Lower leg skin (tissue), 4 donors: ENCODE measurements around the gene SSH3. TPM values are rescaled to one million over a fixed set of nuclear protein-coding genes. Genes with fewer than 3 reads are reported as not detected.

ENCODE experiments used
- DNase-seq, 2 donors: peaks; one replicate each; pipeline ENCODE4 v3.0.0-alpha.2; 2019; ENCODE audit warnings: low spot score in 2 of 2
- H3K4me3 ChIP-seq: fragments of 200-600 bp; sonication (generic); 2 replicates; pipeline ENCODE4 v1.5.1; 2017; ENCODE audit warnings: mild to moderate bottlenecking, low read depth; ENCODE audit not compliant: poor library complexity, severe bottlenecking
- POLR2A ChIP-seq, 2 donors: fragments of 450-650 bp; IDR thresholded peaks; one replicate each; pipeline ENCODE4 v1.6.1; 2016 to 2017; ENCODE audit warnings: antibody characterized with exemption in 2 of 2, mild to moderate bottlenecking in 1 of 2, moderate library complexity in 1 of 2
- WGBS, 2 donors: methylation state at CpG; one replicate each; pipeline ENCODE4 v1.1.5; 2018; 5-methylcytosine and 5-hydroxymethylcytosine counted together
- intact Hi-C: fragments of 100-400 bp; cut with DNase I; formaldehyde crosslinking; loops from one replicate; pipeline ENCODE4 v1.15.0; 2023; ENCODE audit warnings: low total_unique reads
- total RNA-seq, 4 donors: library from RNA; depleted of rRNA; stranded (reverse); fragments of >200 nt; gene quantifications; one replicate each; pipeline ENCODE4 v1.1.0, GENCODE V29; 2016
- TF ChIP-seq, protein P1 (sequence below), 3 donors: fragments of 450-650 bp; IDR thresholded peaks; one replicate each; pipeline ENCODE4 v1.5.1; 2016; ENCODE audit warnings: antibody characterized with exemption in 3 of 3, mild to moderate bottlenecking in 3 of 3, moderate library complexity in 2 of 3

SSH3 gene
- total RNA-seq, 4 donors from 2014 or later = 58.6 to 71.0 (median 62.0) TPM

DNA sequence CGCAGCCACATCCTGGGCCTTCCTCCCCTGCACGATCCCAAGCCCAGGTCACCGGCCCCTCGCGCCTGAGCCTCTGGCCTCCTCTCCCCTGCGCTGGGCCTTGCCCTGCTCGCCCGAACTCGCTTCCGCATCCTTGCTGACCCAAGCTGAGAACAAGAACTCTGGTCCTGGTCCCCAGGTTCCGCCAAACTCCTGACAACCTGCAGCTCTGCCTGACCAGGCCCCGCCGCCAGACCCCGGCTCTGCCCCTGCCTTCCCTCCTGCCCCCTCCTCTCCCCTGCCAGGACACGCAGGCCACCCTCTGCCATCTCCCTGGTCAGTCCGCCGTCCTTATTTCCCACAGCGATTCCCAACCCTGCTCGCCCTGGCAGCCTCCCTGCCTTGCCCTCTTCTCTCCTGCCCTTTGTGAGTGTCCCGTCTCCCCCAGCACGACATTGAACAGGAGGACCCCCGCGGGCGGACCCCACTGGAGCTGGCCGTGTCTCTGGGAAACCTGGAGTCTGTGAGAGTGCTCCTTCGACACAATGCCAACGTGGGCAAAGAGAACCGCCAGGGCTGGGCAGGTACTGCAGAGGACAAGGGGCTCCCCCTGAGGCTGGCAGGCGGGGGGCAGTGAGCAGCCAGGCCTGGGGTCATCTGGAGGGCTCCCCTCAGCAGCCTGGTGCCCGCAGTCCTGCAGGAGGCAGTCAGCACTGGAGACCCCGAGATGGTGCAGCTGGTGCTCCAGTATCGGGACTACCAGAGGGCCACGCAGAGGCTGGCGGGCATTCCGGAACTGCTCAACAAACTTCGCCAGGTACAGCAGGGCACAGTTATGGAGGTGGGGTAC, 13.5 kb upstream of the SSH3 start:
- no peak for DNase-seq
- H3K4me3 ChIP-seq = peak overlapping the region; percentile 35
- TF ChIP-seq, protein P1, sequence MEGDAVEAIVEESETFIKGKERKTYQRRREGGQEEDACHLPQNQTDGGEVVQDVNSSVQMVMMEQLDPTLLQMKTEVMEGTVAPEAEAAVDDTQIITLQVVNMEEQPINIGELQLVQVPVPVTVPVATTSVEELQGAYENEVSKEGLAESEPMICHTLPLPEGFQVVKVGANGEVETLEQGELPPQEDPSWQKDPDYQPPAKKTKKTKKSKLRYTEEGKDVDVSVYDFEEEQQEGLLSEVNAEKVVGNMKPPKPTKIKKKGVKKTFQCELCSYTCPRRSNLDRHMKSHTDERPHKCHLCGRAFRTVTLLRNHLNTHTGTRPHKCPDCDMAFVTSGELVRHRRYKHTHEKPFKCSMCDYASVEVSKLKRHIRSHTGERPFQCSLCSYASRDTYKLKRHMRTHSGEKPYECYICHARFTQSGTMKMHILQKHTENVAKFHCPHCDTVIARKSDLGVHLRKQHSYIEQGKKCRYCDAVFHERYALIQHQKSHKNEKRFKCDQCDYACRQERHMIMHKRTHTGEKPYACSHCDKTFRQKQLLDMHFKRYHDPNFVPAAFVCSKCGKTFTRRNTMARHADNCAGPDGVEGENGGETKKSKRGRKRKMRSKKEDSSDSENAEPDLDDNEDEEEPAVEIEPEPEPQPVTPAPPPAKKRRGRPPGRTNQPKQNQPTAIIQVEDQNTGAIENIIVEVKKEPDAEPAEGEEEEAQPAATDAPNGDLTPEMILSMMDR (IDR thresholded peaks at IDR 0.05) = no peak
- TF ChIP-seq POLR2A (IDR thresholded peaks at IDR 0.05) = no peak
- intact Hi-C loops = no loop called here
- WGBS, 2 donors = 23 to 25% methylated on average over 34 to 35 of the region's 36 CpGs

DNA sequence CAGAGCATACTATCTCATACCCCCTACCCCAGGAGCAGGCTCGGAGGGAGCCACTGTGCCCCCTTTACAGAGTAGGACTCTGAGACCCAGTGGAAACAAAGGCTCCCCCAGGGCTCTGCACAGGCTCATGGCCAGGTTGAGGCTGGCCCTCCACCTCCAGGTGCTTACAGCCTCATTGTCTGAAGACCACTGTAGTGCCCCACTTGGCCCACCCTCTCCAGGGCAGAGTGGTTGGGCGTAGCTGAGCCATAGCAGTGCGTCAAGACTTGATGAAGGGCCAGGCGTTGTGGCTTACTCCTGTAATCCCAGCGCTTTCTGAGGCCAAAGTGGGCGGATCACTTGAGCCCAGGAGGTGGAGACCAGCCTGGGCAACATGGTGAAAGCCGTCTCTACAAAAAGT, 12.5 kb upstream of the SSH3 start:
- 69 to 77% methylated on average over 4 to 6 of the region's 7 CpGs for WGBS, 2 donors
- TF ChIP-seq, protein P1 (IDR thresholded peaks at IDR 0.05) = no peak
- TF ChIP-seq POLR2A (IDR thresholded peaks at IDR 0.05) = no peak
- H3K4me3 ChIP-seq = no peak overlapping the region
- no peak for DNase-seq
- intact Hi-C loops = no loop called here

DNA sequence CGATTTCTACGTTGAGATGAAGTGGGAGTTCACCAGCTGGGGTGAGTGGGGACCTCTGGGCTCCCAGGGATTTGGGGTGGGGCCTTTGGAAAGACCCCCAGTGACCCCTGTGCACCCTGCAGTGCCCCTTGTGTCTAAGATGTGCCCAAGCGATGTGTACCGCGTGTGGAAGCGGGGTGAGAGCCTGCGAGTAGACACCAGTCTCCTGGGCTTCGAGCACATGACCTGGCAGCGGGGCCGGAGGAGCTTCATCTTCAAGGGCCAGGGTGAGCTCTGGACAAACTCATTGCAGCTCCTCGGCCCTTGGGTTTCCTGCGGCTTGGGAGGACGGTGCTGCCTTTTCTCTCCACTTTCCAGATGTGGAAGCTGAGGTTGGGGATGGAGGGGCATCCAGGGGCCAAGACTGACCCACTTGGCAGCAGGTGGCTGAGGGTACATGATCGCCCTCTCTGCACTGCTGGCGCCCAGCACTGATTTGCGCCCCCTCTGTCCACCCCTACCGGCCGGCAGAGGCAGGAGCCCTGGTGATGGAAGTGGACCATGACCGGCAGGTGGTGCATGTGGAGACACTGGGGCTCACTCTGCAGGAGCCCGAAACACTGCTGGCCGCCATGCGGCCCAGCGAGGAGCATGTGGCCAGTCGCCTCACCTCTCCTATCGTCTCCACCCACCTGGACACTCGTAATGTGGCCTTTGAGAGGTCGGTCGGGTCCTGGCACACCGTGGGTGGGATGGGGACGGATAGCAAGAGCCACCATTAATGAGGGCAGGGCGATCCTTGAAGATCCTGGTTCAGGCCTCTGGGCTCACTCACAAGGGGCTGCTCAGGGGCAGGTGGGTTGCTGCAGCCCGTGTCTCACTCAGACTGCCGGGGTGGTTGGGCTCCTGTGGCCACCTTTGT, 11.6 kb upstream of the SSH3 start:
- whole genome bisulfite sequencing, 2 donors = 92% methylated on average over 27 to 33 of the region's 33 CpGs
- no peak for DNase-seq
- TF ChIP-seq, protein P1 (IDR thresholded peaks at IDR 0.05) = no peak
- no peak for TF ChIP-seq POLR2A (IDR thresholded peaks at IDR 0.05)
- no peak overlapping the region for H3K4me3 ChIP-seq
- intact Hi-C loops = no loop called here

DNA sequence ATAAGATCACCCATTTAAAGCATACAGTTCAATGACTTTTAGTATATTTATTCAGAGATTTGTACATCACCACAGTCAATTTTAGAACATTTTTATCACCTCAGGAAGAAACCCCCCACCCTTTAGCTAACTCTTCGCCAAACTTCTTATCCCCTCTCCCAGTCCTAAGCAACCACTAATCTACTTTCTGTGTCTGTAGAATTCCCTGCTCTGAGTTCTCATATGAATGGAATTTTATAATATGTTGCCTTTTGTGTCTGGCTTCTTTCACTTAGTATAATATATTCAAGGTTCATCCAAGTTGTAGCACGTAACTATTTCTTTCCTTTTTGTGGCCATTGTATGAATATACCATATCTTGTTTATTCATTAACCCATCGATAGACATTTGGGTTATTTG, 10.7 kb upstream of the SSH3 start:
- WGBS, 2 donors = 46 to 68% methylated on average over 3 of the region's 3 CpGs
- DNase-seq = no peak
- intact Hi-C loops = no loop called here
- H3K4me3 ChIP-seq = no peak overlapping the region
- TF ChIP-seq POLR2A (IDR thresholded peaks at IDR 0.05) = no peak
- TF ChIP-seq, protein P1 (IDR thresholded peaks at IDR 0.05) = no peak

DNA sequence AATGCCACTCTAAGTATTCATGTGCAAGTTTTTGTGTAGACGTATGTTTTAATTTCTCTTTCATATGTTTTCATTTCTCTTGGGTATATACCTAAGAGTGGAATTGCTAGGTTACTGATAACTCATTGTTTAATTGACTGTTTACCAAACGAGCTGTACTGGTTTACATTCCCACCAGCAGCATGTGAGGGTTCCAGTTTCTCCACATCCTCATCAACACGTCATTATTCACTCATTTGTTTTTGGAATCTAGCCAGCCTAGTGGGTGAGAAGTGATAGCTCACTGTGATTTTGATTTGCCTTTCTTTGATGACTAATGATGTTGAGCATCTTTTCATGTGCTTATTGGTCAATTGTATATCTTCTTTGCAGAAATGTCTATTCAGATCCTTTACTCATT, 10.2 kb upstream of the SSH3 start:
- no peak for TF ChIP-seq POLR2A (IDR thresholded peaks at IDR 0.05)
- TF ChIP-seq, protein P1 (IDR thresholded peaks at IDR 0.05) = no peak
- intact Hi-C loops = no loop called here
- 25 to 30% methylated on average over 3 of the region's 3 CpGs for WGBS, 2 donors
- no peak overlapping the region for H3K4me3 ChIP-seq
- no peak for DNase-seq
